ENCODE measurements around the gene TSHB.

DNA sequence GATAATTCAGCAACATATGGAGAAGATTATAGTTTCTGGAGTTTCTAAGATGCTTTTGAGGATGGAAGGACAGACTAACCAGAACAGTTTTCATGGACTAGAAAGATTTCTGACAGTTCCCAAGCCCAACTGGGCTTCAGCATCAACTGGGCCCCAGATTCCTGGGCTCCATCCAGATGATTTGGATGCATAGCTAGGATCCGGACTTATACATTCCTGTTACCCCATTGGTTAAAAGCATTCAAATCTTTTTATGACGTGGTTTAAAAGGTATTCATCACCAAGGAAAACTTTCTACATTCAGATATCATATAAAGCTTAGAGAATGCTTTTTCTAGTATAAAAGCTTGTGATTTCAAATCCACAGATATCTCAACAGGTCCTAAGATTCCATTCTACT, 29.7 kb downstream of the TSHB start:
- TF ChIP-seq, protein P1, sequence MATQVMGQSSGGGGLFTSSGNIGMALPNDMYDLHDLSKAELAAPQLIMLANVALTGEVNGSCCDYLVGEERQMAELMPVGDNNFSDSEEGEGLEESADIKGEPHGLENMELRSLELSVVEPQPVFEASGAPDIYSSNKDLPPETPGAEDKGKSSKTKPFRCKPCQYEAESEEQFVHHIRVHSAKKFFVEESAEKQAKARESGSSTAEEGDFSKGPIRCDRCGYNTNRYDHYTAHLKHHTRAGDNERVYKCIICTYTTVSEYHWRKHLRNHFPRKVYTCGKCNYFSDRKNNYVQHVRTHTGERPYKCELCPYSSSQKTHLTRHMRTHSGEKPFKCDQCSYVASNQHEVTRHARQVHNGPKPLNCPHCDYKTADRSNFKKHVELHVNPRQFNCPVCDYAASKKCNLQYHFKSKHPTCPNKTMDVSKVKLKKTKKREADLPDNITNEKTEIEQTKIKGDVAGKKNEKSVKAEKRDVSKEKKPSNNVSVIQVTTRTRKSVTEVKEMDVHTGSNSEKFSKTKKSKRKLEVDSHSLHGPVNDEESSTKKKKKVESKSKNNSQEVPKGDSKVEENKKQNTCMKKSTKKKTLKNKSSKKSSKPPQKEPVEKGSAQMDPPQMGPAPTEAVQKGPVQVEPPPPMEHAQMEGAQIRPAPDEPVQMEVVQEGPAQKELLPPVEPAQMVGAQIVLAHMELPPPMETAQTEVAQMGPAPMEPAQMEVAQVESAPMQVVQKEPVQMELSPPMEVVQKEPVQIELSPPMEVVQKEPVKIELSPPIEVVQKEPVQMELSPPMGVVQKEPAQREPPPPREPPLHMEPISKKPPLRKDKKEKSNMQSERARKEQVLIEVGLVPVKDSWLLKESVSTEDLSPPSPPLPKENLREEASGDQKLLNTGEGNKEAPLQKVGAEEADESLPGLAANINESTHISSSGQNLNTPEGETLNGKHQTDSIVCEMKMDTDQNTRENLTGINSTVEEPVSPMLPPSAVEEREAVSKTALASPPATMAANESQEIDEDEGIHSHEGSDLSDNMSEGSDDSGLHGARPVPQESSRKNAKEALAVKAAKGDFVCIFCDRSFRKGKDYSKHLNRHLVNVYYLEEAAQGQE (IDR thresholded peaks at IDR 0.05; ENCODE audit: borderline replicate concordance): no peak
- no peak for TF ChIP-seq EP300 (conservative IDR thresholded peaks at IDR 0.05; ENCODE audit: poor library complexity, severe bottlenecking)

Measured in neural cell (in vitro differentiated cells).